ENCODE measurements around the gene SGIP1.

The SGIP1 gene

DNA sequence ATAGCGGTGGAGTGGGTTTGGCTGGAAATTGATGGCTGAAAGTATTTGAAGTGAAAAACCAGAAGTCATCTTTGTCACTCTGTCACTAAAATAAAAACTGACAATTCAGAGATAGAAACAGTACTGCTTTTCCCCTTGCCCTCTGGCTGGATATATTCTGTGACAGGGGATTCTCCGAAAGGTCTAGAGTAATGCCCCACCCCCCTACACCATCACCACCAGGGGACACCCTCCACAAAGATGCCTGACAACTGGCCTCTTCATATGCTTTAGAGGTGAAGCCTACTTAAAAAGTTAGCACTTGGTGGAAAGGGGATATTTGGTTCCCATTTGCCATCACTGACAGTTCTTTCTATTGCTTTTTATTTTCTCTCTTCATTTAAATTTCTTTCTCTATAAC is 73.5 kb downstream of the SGIP1 start:
- no peak for DNase-seq

GRCh38 chr1:66613187-66613586 is 79.2 kb downstream of the SGIP1 start:
- no peak for DNase-seq

DNA sequence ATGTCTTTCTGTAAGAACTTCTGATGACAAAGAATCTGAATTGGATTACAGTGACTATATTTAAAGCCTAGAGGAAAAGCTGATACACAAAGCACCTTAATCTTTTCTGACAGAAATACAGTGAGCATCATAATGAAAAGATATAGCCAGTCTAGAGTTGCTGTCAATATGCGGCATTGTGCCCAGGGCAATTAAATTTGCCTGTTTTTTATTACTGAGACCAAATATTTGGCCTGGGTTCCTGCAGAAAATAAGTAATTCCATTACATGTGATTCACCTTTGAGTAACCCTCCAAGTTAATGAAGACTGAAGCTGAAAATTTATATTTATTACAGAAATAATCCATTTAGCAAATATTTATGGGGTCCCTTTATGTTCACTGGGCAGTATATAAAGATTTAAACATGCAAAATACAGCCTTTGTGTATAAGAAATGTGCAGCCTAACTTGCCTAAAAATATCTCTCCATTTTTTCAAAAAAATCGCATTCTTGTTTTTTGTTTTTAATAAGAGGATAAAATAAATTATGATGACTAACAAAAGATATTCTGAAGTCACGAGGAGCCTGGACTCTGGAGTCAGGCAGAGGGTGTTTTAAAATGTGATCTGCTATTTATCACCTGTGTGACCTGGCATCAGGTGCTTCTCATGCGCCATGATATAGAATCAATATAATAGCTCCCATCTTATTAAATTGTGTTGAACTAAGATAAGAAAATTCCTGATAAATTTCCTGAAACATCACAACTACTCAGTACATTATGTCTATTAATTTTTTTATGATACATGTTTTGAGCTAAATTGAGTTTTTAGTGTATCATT is 83.6 kb downstream of the SGIP1 start:
- DNase-seq, result no peak

- DNase-seq, result no peak
Observed at GRCh38 chr1:66618390-66618789, 84.4 kb downstream of the SGIP1 start.

DNA sequence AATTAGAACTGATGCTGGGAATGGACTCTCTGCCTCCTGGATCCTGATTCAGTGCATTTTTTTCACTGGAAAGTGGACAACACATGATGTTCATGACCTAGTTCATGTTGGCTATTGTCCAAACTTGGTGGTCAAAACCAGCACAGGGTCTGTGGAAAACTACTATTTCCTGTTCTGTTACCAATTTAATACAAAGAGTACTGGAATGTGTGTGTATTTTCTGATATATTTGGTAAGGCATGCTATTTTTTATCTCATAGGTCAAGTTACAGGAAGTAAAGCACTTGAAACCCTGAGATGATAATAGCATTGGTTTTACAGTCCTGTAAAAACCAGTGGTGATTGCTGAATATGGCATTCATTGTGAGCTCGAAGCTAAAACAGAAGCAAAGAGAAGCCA is 89.9 kb downstream of the SGIP1 start:
- DNase-seq, result no peak

- DNase-seq, result no peak
Observed at GRCh38 chr1:66624412-66625060, 90.6 kb downstream of the SGIP1 start.

DNA sequence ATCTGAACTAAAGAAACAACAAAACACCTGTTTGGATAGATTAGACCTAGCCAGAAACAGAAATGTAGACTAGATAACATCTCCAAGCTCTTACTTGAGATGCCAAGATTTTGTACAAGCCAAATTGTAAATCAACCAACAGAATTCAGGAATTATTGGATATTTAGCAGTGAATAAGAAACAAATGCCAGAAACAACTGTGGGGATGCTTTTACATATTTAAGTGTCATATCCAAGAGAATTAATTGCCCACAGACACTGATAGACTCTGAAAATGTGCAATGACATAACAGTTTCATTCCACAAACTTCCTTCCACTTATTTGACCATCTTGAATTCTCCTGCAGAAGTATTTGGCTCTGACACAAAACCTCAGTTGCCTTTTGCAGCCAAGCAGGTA is 92.3 kb downstream of the SGIP1 start:
- no peak for DNase-seq

GRCh38 chr1:66628926-66629325 is 95.0 kb downstream of the SGIP1 start:
- no peak for DNase-seq

- DNase-seq, result no peak
Observed at GRCh38 chr1:66633159-66633558, 99.2 kb downstream of the SGIP1 start.

DNA sequence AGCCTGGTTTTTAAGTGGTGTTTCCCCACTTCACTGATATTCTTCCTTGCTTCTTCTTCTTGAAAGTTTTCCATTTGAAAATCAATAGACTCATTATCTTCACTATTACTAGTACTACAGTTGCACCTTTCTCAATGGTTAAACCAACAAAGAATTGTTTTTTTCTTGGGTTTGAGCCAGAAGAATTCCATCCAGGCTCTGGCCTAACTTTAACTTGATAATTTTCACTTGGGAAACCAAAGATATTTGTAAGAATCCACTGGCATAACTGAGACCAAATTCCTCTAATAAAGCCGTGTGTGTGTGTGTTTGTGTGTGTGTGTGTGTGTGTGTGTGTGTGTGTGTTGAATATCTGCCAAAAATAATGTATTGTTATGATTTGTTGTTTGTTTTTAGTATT is 103.2 kb downstream of the SGIP1 start:
- DNase-seq, result no peak

DNA sequence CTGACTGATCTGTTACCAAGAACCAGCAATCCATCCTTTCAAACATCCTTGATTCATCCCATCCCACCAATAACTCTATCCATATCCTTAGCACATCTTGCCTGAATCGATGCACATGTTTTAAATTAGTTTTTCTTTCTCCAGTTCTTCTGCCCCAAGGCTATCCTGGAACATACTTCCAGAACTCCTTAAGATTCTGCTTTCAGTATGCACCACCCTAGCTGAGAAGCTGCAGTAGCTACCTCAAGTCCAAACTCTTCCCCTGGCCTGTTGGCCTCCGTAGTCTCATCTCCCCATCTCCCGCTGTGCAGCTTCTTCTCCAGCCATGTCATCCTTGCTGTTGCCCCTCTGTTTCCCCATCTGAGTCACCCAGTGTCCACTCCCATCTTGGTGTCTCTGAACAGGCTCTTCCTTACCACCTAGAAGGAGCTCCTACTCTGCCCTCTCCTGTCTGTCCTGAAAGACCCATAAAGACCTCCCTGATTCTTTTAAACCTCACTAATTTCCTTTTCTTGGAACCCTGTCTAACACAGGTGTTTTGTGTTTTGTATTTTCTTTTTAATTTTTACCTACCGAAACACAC is 108.0 kb downstream of the SGIP1 start:
- DNase-seq, result no peak

GRCh38 chr1:66642992-66643391 is 109.0 kb downstream of the SGIP1 start:
- DNase-seq, result no peak

DNA sequence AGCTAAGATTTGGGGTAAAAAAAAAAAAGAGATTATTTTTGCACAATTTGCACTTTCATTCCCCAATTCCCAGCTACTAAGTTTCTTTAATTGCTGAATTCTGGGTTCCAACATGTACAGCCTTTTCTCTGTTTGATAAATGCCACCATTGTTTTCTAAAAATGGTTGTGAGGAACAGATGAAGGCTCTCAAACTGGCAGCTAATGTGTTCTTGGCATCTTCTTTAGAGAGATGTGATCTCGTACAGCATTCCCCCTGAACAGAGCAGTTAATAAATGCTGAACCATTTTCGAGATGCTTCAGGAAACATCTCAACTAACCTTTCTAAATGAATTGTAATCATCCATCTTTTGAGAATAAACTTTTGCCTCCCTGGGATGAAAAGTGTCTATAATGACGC is 110.4 kb downstream of the SGIP1 start:
- no peak for DNase-seq

DNA sequence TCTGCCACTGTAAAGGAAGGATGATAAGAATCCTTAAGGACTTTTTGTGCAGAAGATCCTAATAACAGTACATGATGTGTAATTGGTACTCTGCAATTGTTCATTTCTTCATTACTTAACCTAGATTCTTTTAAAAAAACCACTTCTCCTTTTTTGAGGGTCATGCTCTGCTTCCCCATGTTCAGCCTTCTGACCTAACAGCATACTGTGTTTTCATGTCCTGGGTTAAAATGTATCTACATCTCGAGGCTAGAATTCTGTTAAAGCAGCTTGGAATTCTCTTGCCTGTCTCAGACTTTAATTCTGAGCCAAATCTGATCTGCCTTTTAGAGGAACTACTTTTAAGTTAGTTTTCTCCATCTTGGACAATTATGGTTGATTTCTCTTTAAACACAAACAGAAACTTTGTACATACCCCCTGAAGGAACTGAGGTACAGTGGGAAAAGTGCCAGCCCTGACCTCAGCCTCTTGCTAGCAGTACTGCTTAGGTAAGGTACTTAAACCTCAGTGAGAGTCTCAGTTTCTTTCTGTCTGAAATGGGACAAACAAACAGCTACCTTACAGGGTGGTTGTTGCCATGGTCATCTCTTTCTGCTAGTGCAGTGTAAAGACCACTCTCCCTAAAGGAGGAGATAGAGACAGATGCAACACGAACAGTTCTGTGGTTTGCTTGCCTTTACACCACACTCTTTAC is 115.1 kb downstream of the SGIP1 start:
- DNase-seq, result peak in 1 of 2 donors; percentile 70

DNA sequence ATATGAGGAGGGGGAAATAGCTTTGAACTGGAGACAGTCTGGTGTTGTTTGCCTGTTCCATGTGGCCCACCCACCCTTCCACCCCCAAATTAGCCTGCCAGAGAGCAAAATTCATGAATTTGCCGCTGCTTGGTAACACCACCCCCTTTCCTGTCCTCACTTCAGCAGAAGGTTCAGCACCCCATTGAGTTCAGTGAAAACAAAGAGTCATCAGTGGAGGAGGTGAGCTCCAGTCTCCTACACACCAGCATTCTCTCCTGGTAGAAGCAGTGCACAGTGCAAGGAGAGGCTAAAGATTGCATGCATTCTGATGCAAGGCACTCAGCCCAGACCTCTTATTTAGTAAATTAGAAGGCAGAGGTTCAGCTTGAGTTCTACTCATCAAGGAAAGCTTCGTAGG is 118.6 kb downstream of the SGIP1 start:
- no peak for DNase-seq

DNA sequence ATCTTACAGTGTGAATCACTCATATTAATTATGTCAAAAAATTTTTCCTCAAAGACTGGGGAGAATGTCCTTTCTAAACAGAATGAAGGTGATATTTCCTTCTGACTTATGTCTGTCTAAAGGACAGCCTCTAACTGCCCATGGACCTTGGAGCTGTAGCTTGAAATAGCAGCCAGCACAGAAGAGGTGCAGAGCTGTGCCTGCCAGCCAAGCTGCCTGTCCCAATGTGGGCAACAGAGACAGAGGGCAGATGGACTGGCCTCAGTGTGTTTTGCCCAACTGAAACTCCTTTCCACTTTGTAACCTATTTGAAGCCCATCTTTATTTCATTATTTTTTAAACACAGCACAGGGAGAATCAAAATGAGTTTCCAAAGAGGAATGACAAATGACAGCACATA is 120.7 kb downstream of the SGIP1 start:
- no peak for DNase-seq

DNA sequence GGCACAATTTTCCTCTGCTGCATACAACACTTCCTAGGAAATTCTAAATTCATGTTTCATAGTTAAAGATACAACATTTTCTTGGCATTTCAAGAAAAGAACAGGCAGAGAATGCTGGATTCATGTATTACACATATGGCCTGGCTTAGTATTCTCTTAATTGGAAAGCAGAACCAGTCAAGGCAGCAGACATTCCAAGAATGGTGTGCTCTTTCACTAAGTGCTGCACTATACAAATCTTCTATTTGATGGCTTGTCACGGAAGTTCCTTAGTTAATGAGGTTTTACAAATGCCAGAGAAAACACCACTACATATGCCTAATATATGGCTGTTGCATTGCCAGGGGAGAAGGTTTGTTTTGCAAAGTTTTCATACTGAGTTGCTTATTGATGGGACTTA is 137.5 kb downstream of the SGIP1 start:
- no peak for DNase-seq

GRCh38 chr1:66676613-66677298 is 142.8 kb downstream of the SGIP1 start:
- DNase-seq, result no peak

DNA sequence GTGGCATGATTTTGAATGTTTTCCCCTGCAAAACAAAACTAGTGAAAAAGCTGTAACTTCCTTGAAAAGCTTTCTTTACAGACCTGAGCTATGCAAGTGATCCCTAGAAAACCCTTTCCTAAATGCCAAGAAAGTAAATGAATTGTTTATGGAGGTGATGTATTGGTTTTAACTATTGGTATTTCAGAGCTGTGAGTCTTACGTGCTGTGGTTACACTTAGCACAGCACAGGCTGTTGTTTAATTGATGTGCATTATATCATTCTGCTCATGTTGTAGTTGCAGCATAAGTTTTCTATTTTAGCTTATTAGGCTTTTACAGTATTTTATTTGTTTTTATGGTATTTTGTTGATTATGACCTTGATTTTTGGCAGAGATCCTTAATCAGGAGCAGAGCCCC is 144.2 kb downstream of the SGIP1 start:
- DNase-seq, result no peak

- no peak for DNase-seq
Observed at GRCh38 chr1:66679140-66679539, 145.2 kb downstream of the SGIP1 start.

GRCh38 chr1:66681686-66682085 is 147.7 kb downstream of the SGIP1 start:
- DNase-seq, result no peak

DNA sequence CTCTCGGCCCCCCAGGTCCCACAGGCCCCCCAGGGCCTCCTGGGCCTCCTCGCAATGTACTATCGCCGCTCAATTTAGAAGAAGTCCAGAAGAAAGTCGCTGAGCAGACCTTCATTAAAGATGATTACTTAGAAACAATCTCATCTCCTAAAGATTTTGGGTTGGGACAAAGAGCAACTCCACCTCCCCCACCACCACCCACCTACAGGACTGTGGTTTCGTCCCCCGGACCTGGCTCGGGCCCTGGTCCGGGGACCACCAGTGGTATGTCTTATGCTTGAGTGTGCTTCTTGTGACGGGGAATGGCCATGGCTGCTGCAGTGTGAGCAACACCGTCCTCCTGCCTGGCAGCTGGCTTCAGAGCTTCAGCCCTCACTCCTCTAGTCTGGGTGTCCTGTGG is 148.2 kb downstream of the SGIP1 start:
- DNase-seq, result no peak

DNA sequence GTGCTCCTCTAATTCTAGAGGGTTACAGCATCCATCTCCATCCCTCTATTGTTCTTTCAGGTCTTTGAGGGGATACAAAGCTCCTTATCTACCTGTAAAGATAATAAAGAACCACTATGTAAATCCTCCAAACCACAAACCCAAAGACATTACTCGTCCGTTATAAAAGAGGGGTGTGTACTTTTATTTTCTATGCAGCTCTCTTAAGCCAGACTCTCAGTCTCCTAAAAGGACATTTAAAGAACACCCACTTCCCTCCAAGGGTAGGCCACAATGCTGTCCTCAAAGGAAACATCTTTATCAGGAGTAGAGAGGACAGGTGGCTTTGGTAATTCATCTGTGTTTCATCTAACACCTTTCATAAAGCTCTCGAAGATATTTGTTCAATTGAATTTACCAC is 150.4 kb downstream of the SGIP1 start:
- no peak for DNase-seq

Data from bone marrow (tissue), 2 donors.